IPS-18c (cell line): ENCODE results near the gene DKK1.
"Not testable (repeated sequence)": the region's sequence is repeated elsewhere in the genome, so short reads cannot be mapped to it uniquely, and the experiment has no call there.

Experiments used
- H3K4me3 ChIP-seq: 2 replicates; pipeline ENCODE4 v1.7.0; 2013; ENCODE audit warnings: low read depth, mild to moderate bottlenecking, low read length, moderate library complexity; ENCODE audit not compliant: insufficient read depth
- H3K9me3 ChIP-seq: one replicate; pipeline ENCODE4 v1.6.1; 2013; ENCODE audit warnings: mild to moderate bottlenecking, low read length, moderate library complexity; ENCODE audit not compliant: control insufficient read depth, insufficient read depth

Gene DKK1

DNA sequence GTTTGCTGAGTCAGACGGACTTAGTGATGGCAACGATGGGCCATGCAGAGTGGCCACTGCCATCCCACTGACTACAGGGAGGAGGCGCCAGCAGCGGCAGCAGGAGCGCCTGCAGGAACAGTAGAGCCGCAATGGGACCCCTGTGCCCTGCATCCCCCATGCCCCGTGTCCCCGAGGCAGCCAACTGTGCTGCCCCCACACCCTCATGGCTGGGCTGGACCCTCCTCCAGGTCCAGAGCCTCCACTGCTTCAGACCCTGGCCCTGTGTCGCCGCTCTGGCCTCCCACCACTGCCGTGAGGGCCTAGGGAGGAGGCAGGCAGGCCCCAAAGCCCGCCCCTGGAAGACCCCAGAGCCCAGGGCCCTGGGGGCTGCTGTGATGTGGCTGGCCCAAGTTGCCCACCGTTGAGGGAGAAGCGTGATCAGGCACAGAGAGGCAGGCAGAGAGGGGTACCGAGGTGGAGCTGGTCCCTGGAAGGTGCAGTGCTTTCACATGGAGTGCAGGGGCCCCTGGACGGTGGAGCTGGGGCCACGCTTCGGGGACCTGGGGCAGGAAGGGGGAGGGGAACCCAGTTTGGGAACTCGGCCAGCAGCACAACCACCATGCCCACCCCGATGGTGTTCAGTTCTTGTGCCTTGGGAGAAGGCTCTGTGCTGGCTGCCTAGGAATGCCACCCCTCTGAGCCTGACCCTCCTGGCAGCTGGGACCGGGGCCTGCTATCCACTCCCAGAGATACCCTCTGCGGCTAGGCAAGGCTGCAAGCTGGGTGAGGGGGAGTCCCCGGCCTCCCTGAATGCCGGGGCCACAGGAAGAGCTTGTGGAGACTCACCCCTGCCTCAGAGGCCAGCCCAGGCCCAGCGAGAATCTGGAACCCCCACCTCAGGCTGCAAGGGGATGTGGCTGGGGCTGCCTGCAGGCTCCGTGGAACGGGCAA, 32.6 kb downstream of the DKK1 start:
- Histone ChIP-seq H3K4me3 (no peak overlapping the region; the same call in 1 of the 2 replicates), H3K9me3 (no peaks in the 10 kb centered on the region)

DNA sequence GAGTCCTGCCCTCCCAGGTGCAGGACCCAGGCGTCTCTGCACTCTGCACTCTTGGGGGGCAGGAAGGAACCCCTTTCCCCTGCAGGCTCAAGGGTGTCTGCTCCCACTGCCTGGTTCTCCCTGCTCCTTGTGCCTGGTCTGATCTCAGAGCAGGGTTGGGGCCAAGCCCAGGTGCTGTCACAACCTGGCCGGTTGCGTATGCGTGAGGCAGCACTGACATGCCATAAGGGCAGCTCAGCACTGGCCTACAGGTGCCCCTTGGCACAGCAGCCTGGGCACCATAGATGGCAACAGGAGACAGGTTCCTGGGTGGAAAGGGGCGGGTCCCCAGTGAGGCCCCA, 33.2 kb downstream of the DKK1 start:
- Histone ChIP-seq H3K9me3 (no peaks in the 10 kb centered on the region), H3K4me3 (no peak overlapping the region)

DNA sequence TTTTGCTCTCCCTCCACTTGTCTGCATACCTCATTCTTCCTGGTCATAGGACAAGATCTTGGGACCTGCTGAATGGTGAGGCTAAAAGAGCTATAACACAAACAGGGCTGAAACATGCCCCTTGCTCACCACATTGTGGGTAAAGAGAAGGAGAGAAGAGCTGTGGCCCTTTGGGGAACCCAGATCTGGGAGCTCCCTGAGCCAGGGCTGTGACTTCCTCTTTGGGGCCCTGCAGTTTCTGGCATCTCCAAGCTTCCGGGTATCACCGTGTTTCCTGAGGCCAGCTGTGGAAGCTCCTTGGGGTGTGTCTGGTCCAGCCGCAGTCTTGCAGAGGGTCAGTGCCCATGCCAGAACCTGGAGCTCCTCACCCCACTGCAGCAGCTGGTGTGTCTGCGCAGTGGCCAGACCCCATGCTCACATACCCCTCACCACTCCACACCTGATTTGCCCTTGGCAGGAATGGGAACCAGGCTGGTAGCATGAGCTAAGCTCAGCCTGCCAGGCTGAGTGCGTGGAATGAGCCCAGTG, 34.0 kb downstream of the DKK1 start:
- Histone ChIP-seq H3K4me3 (no peak overlapping the region; the same call in 1 of the 2 replicates), H3K9me3 (no peaks in the 10 kb centered on the region)

DNA sequence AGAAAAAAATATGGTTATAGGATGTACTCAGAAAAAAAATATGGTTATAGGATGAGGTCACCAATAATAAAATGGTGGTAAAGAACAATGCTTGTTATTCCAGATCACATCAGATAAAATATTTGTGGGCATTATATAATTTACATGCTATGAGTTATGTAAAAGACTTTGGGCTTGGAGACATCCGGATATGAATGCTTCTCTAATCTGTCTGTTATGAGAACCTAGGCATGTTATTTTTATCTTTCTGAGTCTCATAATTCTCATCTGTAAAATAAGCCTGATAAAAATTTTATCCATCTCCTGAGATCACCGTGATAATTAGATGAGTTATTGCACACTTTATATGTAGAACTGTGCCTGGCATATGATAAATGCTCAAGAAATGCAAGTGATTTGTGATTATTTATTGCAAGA, 37.8 kb downstream of the DKK1 start:
- no peak overlapping the region for H3K4me3 ChIP-seq
- no peaks in the 10 kb centered on the region for H3K9me3 ChIP-seq

DNA sequence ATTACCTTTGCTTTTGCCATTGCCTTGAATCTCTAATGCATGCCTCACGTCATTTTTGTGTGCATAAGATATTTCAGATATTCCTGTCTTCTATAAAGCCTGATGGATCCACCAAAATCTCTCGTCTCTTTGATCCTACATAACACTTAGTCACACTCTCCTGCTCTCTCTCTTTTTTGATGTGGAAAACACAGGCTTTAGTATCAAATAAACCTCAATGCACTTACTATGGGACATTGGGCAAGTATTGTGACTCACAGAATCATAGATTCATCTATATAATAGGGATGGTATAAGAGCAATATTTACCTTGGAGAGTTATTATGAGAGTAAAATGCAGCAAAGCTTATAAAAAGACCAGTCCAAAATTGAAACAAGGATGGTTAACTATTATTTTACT, 39.1 kb downstream of the DKK1 start:
- Histone ChIP-seq H3K9me3 (no peaks in the 10 kb centered on the region), H3K4me3 (no peak overlapping the region)

DNA sequence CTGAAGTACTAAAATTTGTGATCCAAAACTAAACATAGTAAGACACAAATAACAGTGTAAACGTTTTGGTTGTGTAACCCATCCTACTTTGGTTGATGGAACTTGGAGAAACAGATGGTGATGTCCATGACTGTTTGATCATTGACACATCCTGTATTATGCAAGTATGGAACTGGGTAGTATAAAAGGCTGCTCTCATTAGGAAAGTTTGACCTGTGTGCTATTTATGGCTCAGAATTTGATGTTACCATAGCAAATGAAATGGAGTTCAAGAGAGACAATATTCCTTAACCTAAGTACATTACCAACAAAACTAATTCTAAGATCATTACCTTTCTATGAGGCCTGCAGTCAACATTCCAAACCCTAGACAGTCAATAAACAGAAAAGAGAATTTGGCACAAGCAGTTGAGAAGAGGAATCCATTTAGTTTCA, 39.9 kb downstream of the DKK1 start:
- no peaks in the 10 kb centered on the region for H3K9me3 ChIP-seq
- H3K4me3 ChIP-seq = no peak overlapping the region

DNA sequence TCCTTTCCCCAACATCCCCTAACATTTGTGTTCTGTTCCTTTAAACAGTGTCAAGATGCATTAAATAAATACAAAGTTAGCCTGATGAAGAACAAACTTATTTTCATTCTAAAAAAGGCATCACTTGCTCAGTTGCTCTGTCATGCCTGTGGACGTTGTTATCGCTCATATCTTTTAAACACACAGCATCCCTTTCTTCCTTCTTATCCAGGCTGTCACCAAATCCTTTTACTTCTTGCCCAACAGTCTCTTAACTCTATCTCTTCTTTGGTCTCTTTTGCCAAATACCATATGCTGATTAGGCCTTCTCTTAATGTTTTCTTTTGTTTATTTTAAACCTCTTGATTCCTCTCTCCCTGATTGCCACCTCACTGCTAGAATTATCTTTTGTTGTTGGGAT, 43.9 kb downstream of the DKK1 start:
- Histone ChIP-seq H3K4me3 (no peak overlapping the region), H3K9me3 (no peaks in the 10 kb centered on the region)

DNA sequence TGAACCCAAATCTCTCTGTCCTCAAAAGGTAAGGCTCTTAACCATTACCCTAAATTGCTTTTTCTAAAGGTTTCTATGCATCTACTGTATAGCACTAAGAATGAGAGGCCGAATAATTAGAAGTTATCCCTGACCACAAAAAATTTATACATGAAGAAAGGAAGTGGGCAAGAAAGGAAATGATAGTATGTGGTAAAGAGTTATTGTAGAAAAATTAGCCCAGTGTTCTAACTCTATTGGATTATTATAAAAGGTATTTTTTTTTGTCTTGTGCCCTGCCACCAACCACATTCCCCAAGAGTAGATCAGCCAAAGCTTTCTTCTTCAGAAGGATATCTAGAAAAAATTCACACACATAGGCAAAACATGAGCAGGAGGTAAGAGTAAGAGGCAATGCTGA, 45.4 kb downstream of the DKK1 start:
- H3K9me3 ChIP-seq = no peaks in the 10 kb centered on the region
- H3K4me3 ChIP-seq = no peak overlapping the region

DNA sequence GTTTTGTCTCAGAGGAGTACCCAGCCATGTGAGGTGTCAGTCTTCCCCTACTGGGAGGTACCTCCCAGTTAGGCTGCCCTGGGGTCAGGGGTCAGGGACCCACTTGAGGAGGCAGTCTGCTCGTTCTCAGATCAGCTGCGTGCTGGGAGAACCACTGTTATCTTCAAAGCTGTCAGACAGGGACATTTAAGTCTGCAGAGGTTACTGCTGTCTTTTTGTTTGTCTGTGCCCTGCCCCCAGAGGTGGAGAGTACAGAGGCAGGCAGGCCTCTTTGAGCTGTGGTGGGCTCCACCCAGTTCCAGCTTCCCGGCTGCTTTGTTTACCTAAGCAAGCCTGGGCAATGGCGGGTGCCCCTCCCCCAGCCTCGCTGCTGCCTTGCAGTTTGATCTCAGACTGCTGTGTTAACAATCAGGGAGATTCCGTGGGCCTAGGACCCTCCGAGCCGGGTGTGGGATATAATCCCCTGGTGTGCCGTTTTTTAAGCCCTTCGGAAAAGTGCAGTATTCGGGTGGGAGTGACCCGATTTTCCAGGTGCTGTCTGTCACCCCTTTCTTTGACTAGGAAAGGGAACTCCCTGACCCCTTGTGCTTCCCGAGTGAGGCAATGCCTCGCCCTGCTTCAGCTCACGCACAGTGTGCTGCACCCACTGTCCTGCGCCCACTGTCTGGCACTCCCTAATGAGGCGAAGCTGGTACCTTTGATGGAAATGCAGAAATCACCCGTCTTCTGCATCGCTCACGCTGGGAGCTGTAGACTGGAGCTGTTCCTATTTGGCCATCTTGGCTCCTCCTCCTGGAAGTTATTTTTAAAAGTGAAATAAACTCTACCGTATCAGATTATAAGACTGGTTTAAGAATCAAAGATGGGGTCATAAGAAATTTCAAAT, 51.7 kb downstream of the DKK1 start:
- H3K9me3 ChIP-seq, H3K4me3 ChIP-seq: not testable (repeated sequence)
